Stimulated activated CD8-positive, alpha-beta memory T cell treated with anti-CD3 and anti-CD28 coated beads, Interleukin-4, amount 100 ng/mL, for 48 hours (primary cell): Measurements from ENCODE around the gene DCUN1D3.
"Not testable (repeated sequence)": the region's sequence is repeated elsewhere in the genome, so short reads cannot be mapped to it uniquely, and the experiment has no call there.

Source experiments
- DNase-seq: peaks from one replicate; pipeline ENCODE4 v3.0.0-alpha.2; 2020

The DCUN1D3 gene

DNA sequence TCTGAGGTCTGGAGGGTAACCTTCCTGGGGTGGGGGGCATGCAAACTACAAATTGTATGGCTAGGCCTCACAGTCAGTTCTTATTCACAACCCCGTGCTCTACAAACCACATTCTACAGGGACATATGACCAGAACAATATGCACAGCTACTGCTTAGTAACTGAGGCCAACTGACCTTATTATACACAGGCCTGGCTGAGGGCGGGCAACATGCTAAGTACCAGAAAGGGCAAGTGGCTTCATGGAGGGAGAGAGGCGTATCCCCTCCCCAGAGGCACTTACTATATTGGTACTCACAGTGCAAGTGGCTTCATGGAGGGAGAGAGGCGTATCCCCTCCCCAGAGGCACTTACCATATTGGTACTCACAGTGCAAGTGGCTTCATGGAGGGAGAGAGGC, 39.2 kb downstream of the DCUN1D3 start:
- not testable (repeated sequence) for DNase-seq

- no peak for DNase-seq
Observed at GRCh38 chr16:20860361-20860760, 39.8 kb downstream of the DCUN1D3 start.

GRCh38 chr16:20859699-20860098, 40.5 kb downstream of the DCUN1D3 start:
- no peak for DNase-seq

DNA sequence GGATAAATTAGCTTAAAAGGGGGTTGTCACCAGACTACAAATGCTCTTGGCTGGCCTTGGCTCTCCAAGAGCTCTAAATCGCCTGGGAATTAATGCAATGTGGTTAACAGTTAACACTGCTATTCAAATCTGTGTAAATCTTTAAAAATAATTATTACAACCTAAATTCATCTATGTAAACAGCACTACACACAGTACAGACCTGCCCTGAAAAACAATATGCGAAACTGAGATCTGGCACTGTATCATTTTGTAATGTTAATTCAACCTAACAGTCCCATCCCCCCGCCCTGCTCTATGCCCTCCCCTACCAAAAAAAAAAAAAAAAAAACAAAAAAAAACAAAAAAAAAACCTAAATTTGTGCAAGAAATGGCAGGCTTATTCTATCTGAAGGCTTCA, 40.9 kb downstream of the DCUN1D3 start:
- no peak for DNase-seq

DNA sequence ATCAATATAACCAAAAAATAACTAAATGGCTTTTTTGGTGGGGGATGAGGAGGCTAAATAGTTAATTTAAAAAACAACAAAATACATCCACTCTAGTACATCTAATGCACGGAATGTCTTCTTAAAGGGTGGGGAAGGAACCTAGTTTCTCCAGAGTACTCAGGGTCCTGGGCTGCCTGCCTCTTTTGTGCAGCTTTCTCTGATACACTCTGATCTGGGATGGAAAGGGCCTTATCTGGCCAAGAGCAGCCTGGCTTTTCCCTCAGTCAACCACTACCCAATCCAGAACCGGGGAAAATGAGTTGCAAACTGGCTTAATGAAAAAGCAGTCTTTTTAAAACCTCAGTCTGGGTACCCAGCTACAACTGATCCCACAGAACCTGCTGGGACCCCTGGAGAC, 42.9 kb downstream of the DCUN1D3 start:
- DNase-seq = no peak

DNA sequence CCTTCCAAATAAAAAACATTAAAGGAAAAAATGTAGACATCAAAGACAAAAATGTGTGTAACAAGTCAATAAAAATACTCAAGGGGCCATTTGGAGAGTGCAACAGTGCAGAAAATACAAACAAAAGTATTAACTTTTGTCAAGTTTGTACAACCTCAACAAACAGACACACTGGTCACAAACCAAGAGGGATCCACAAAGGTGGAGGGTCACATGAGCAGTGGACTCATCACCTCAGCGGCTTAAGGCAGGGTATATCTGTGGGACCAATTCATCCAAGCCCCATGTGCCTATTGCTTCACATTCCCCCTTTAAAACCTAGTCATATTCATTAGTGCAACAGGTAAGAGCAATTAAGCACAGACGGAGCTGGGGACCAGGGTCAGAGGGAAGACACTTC, 45.2 kb downstream of the DCUN1D3 start:
- no peak for DNase-seq

GRCh38 chr16:20853981-20854620, 46.1 kb downstream of the DCUN1D3 start:
- no peak for DNase-seq

GRCh38 chr16:20853143-20853542, 47.0 kb downstream of the DCUN1D3 start:
- DNase-seq = no peak

DNA sequence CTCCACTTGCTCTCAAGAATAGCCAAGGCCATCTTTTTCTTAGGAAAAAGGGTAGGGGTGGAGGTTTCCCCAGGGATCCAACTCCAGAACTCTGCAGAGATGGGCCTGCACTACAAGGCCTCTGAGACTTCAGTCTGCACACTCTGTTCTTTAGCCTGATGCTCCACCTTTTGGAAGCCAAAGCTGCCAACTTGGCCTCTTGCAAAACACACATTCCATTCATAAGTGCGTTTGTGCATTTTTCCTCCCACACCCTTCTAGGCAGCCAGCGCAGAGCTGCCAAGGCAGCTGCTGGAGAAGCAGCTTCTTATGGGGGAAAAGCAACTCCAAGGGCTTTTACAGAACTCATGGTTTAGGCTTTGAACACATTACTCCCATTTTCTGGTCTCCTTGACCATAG, 48.6 kb downstream of the DCUN1D3 start:
- DNase-seq = no peak

DNA sequence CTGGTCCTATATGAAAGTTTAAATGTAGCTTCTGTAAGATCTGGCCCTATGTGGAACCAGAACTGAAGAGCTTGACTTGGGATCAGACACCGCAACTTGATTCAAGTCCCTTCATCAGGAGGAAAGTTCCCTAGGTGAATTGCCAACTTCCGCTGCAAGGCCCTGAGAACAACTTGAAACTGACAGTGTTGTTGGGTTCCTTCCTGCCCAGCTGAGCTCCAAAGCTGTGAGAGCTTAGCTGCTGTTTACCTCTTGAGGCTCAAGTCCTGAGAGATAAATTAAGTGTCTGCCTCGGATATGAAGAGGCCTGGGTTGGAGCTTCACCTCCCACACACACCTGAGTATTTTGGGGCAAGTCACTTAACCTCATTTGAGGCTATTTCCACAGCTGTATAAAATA, 49.2 kb downstream of the DCUN1D3 start:
- no peak for DNase-seq

DNA sequence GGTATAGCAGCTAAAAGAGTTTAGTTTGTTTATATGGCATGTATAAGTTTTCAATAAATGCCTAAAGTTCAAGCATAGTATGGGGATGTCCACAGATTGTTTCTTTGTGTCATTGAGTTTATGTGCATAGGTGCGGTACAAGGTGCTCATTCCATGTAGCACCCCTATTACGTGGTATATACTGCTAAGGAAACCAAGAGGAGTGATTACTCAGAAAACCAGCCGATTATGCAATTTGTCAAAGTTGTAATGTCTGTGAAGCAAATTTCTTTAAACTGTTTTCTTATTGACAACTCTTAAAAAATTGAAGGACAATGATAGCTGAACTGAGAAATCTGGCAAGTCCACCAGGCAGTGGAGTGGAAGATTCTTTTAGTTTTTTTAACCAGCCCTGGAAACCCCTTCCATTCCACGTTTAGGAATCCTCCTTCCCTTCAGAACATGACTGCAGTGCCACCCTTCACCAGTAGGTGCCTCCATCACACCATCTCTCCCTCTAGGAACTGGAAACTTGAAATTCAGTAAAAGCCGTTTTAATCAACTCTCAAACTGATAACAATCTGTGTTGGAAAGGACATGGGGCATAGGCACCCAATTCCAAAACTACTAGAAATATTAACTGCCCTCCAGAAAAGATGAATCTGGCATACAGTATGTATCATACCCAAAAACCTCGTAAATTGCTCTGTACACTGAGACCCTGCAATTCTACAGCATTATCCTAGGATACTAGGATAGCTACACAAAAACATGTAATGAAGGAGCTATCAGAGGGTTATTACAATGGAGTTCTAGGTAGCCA, 50.4 kb downstream of the DCUN1D3 start:
- DNase-seq = peak; percentile 84

- no peak for DNase-seq
Observed at GRCh38 chr16:20847550-20847949, 52.6 kb downstream of the DCUN1D3 start.

GRCh38 chr16:20846551-20846950, 53.6 kb downstream of the DCUN1D3 start:
- no peak for DNase-seq

GRCh38 chr16:20846030-20846429, 54.1 kb downstream of the DCUN1D3 start:
- no peak for DNase-seq

- peak; percentile 30 for DNase-seq
Observed at GRCh38 chr16:20844588-20844987, 55.6 kb downstream of the DCUN1D3 start.

- no peak for DNase-seq
Observed at GRCh38 chr16:20844054-20844453, 56.1 kb downstream of the DCUN1D3 start.

DNA sequence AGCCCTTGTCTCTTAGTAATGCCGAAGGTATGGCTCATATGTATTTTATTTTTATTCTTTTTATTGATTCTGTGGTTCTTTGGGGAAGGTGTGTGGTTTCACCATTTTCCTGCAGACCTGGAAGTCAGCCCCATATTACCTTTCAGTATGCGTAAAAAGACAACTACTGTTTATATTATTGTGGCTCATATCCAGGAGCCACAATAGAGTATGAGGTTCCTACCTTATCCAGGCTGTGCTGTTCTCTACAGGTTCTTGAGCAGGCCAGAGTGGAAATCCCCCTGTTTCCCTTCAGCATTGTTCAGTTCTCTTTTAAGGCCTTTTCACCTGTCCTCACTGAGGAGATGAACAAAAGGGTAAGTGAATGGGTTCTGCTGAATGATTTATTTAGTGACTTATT, 60.7 kb downstream of the DCUN1D3 start:
- no peak for DNase-seq

DNA sequence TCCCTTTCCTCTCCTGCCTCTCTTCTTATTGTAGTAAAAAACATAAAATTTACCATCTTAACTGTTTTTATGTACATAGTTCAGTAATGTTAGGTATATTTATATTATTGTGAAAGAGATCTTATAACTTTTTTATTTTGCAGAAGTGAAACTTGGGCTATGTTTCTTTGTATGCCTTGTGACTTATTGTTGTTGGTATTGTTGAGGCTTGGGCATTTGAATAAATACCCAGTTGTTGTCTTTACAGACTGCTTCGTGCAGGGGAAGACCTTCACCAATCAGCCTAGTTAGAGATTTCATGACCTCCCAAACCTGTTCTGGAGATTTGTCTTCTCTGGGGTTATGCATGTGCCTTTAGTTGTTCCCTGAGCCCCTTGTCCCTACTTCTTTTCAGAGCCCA, 61.9 kb downstream of the DCUN1D3 start:
- DNase-seq = no peak

DNA sequence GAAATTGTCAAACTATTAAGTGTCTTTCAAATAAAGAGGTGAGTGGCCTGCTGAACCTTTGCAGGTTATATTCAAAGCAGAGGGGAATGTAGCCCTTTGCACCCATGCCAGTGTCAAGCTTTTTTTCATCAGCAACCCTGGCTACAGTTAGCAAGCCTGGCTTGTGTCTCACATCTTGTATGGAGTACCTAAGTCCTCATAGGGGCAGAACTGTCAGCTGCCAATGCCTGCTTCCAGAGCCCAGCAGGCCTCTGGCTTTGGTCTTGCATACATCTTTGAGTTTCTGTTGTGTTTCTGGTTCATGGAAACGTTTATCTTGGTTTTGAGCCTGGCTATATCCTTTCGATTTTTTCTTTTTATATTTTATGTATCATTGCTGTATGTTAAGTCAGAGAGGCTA, 67.1 kb downstream of the DCUN1D3 start:
- DNase-seq = no peak

DNA sequence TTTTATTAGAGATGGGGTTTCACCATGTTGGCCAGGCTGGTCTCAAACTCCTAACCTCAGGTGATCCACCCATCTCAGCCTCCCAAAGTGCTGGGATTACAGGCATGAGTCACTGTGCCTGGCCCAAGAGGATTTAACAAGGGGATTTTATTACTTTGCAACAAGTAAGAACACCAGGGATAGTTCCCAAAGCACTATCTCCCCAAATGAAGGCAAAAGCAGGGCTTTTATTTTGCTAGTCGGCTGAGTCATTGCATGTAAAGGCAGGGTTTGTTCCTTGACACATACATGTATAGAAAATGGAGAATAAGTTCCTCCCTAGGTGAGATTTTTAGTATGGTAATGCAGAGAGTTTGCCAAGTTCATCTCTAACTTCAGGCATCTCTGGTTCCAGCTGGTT, 69.8 kb downstream of the DCUN1D3 start:
- DNase-seq = no peak

GRCh38 chr16:20829536-20829935, 70.6 kb downstream of the DCUN1D3 start:
- DNase-seq = no peak

DNA sequence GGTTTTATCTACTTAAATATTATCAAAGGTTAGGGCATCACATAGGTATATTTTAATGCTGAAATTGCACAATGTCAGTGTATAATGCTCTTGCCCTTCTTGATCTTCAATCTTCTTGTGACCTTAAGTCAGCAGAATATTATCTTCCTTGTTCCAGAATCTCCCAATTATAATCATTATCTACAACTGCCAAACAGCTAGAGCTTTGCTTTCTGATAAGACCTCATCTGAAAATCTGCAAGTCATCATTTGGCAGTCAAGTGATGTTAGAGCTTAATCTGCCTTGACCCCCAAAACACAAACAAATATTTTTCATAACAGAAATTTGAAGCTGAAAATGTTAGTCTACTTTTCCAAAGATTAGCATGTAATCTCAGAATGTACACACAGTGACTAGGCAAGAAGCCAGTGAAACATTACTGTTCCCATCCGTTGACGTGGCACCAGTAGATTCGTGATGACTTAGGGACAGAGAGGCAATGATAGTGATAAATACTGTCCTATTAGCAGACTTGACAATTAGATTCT, 74.1 kb downstream of the DCUN1D3 start:
- DNase-seq = no peak

DNA sequence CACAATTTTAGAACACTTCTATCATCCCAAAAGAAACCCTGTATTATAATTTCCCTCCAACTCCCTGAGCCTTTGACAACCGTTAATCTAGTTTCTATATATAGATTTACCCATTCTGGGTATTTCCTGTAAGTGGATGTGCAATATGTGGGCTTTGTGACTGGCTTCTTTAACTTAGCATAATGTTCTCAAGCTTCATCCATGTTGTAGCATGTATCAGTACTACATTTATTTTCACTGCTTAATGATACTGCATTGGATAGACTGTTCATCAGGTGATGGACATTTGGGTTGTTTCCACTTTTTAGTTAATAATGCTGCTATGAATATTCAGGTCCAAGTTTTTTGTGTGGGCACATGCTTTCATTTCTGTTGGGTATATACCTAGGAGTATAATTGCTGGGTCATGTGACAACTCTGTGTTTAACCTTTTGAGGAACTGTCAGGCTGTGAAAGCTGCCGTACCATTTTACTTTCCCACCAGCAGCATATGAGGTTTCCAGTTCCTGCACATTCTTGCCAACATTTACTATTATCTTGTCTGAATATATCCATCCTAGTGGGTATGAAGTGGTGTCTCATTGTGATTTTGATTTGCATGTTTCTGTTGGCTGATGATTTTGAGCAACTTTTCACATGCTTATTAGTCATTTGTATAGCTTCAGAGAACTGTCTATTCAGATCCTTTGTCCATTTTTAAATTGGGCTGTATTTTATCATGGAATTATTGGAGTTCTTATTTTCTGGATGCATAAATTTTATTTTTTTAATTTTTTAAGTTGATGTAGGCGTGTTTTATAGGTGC, 77.4 kb downstream of the DCUN1D3 start:
- no peak for DNase-seq

DNA sequence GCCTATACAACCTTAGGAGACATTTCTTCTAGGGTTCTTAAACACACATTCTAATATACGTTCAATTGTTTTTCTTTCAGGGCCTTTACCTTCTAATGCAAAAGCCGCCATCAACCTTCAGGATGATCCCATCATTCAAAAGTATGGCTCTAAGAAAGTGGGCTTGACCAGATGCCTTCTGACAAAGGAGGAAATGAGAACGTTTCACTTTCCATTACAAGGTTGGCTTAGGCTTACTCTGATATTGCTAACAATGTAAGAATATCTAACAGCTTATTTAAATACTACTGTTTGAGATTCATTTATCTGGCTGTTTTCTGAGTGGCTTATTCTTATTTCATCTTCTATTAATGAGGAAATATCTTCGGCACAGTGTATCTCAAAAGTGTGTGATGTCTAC, 78.5 kb downstream of the DCUN1D3 start:
- no peak for DNase-seq
